Uterus (tissue), 2 donors: ENCODE data around the gene COG8.

Experiments used
- POLR2A ChIP-seq, 2 donors: fragments of 450-650 bp; IDR thresholded peaks; one replicate each; pipeline ENCODE4 v1.6.1; 2016; ENCODE audit warnings: antibody characterized with exemption in 2 of 2, mild to moderate bottlenecking in 1 of 2, moderate library complexity in 1 of 2
- TF ChIP-seq, protein P1 (sequence below), 4 experiments: fragments of 200-600 bp in 2 of 4; fragments of 450-650 bp in 2 of 4; sonication (generic) in 2 of 4; IDR thresholded peaks; one replicate each; pipeline ENCODE4 v1.5.1; 2016 to 2019; ENCODE audit warnings: antibody characterized with exemption in 4 of 4, mild to moderate bottlenecking in 2 of 4, moderate library complexity in 1 of 4

DNA sequence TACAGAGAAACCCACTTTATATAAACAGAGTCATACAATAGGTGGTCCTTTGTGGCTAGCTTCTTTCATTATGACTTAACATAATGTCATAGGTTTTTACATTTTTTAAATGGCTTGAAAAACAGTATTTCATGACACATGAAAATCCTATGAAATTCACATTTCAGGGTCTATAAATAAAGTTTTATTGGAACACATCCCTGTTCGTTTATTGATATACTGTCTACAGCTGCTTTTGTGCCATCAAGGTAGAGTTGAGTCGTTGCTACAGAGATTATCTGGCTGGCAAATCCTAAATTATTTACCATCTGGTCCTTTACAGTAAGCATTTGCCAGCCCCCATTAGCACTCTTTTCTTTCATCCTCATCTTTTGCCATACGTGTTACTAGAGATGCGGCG, 25.9 kb downstream of the COG8 start:
- TF ChIP-seq, protein P1, sequence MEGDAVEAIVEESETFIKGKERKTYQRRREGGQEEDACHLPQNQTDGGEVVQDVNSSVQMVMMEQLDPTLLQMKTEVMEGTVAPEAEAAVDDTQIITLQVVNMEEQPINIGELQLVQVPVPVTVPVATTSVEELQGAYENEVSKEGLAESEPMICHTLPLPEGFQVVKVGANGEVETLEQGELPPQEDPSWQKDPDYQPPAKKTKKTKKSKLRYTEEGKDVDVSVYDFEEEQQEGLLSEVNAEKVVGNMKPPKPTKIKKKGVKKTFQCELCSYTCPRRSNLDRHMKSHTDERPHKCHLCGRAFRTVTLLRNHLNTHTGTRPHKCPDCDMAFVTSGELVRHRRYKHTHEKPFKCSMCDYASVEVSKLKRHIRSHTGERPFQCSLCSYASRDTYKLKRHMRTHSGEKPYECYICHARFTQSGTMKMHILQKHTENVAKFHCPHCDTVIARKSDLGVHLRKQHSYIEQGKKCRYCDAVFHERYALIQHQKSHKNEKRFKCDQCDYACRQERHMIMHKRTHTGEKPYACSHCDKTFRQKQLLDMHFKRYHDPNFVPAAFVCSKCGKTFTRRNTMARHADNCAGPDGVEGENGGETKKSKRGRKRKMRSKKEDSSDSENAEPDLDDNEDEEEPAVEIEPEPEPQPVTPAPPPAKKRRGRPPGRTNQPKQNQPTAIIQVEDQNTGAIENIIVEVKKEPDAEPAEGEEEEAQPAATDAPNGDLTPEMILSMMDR (IDR thresholded peaks at IDR 0.05), result no peak
- no peak for TF ChIP-seq POLR2A (IDR thresholded peaks at IDR 0.05)
